WTC11 (cell line): ENCODE results near the gene TRNP1. TPM values are rescaled to one million over a fixed set of nuclear protein-coding genes. Genes with fewer than 3 reads are reported as not detected.
A peak's percentile ranks its signal among the peaks of the same experiment; 100 is the strongest.

ENCODE experiments used
- ATAC-seq: fragments of 200-7000 bp; cut with Tn5 transposase; 2 replicates; pipeline ENCODE4 v1.10.0; 2021; ENCODE audit warnings: mild to moderate bottlenecking, moderate library complexity
- CTCF ChIA-PET: fragments of 300-600 bp; sonication (Branson Sonifier 250); formaldehyde crosslinking; loops from one replicate; lab custom pipeline; 2021; ENCODE audit warnings: antibody characterized with exemption; lab: Charles Lee
- POLR2A ChIA-PET: fragments of 350-600 bp; sonication (Branson Sonifier 250); formaldehyde crosslinking; loops from one replicate; lab custom pipeline; 2021; ENCODE audit warnings: antibody characterized with exemption; lab: Charles Lee
- DNase-seq: peaks from one replicate; pipeline ENCODE4 v3.0.0; 2021; ENCODE audit warnings: low spot score
- H3K27ac Mint-ChIP-seq: 2 replicates; pipeline ENCODE4 v1.8.0; 2021; ENCODE audit warnings: mixed read lengths
- H3K27me3 Mint-ChIP-seq: 2 replicates; pipeline ENCODE4 v1.8.0; 2021; ENCODE audit warnings: low read depth, mild to moderate bottlenecking, moderate library complexity, mixed read lengths
- H3K36me3 Mint-ChIP-seq: 2 replicates; pipeline ENCODE4 v1.8.0; 2021; ENCODE audit warnings: mixed read lengths
- H3K4me1 Mint-ChIP-seq: 2 replicates; pipeline ENCODE4 v1.8.0; 2022; ENCODE audit warnings: mixed read lengths
- H3K4me3 Mint-ChIP-seq: 2 replicates; pipeline ENCODE4 v1.8.0; 2021; ENCODE audit warnings: mild to moderate bottlenecking, moderate library complexity, mixed read lengths
- H3K9me3 Mint-ChIP-seq: 2 replicates; pipeline ENCODE4 v1.8.0; 2021; ENCODE audit warnings: mixed read lengths
- EMX1 ChIP-seq: fragments of 250-450 bp; sonication (Bioruptor Pico); IDR thresholded peaks from 2 replicates; pipeline ENCODE4 v1.8.0; 2021; ENCODE audit warnings: mild to moderate bottlenecking
- FOXP1 ChIP-seq: sonication (generic); formaldehyde crosslinking; IDR thresholded peaks from 2 replicates; pipeline ENCODE4 v1.8.0; 2022; ENCODE audit warnings: missing genetic modification reagents, mild to moderate bottlenecking, moderate library complexity, borderline replicate concordance
- RORB ChIP-seq: fragments of 250-450 bp; sonication (Bioruptor Pico); IDR thresholded peaks from 2 replicates; pipeline ENCODE4 v1.9.0; 2021; ENCODE audit warnings: mild to moderate bottlenecking
- ZBTB21 ChIP-seq: sonication (generic); formaldehyde crosslinking; IDR thresholded peaks from 2 replicates; pipeline ENCODE4 v1.8.1; 2023; ENCODE audit warnings: mild to moderate bottlenecking, missing genetic modification reagents, borderline replicate concordance
- ZNF121 ChIP-seq: sonication (generic); formaldehyde crosslinking; IDR thresholded peaks from 2 replicates; pipeline ENCODE4 v1.8.0; 2023; ENCODE audit warnings: missing genetic modification reagents
- ZNF219 ChIP-seq: sonication (generic); formaldehyde crosslinking; IDR thresholded peaks from 2 replicates; pipeline ENCODE4 v1.8.0; 2023; ENCODE audit warnings: missing genetic modification reagents, mild to moderate bottlenecking, borderline replicate concordance
- ZNF671 ChIP-seq: fragments of 250-450 bp; sonication (Bioruptor Pico); IDR thresholded peaks from 2 replicates; pipeline ENCODE4 v1.8.0; 2021; ENCODE audit warnings: mild to moderate bottlenecking
- total RNA-seq: library from RNA; stranded (reverse); gene quantifications from 3 replicates; pipeline ENCODE4 v1.2.3, GENCODE V29; 2021
- TF ChIP-seq, protein P1 (sequence below): sonication (generic); formaldehyde crosslinking; IDR thresholded peaks from 2 replicates; pipeline ENCODE4 v1.8.1; 2023; ENCODE audit warnings: mild to moderate bottlenecking, missing genetic modification reagents, borderline replicate concordance
- TF ChIP-seq, protein P2 (sequence below): sonication (generic); formaldehyde crosslinking; IDR thresholded peaks from 2 replicates; pipeline ENCODE4 v1.8.1; 2022; ENCODE audit warnings: missing genetic modification reagents, borderline replicate concordance
- TF ChIP-seq, protein P3 (sequence below): sonication (generic); formaldehyde crosslinking; IDR thresholded peaks from 2 replicates; pipeline ENCODE4 v1.8.1; 2023; ENCODE audit warnings: mild to moderate bottlenecking, missing genetic modification reagents, moderate library complexity
- TF ChIP-seq, protein P4 (sequence below): sonication (generic); formaldehyde crosslinking; conservative IDR thresholded peaks from 2 replicates; pipeline ENCODE4 v1.8.1; 2023; ENCODE audit warnings: mild to moderate bottlenecking, low read depth, missing genetic modification reagents, moderate library complexity
- TF ChIP-seq, protein P5 (sequence below): sonication (generic); formaldehyde crosslinking; IDR thresholded peaks from 2 replicates; pipeline ENCODE4 v1.8.1; 2022; ENCODE audit warnings: low read depth, mild to moderate bottlenecking, moderate library complexity, missing genetic modification reagents, borderline replicate concordance
- TF ChIP-seq, protein P6 (sequence below): sonication (generic); formaldehyde crosslinking; IDR thresholded peaks from 2 replicates; pipeline ENCODE4 v1.8.0; 2023; ENCODE audit warnings: missing genetic modification reagents
- TF ChIP-seq, protein P7 (sequence below): fragments of 250-450 bp; sonication (Bioruptor Pico); conservative IDR thresholded peaks from 2 replicates; pipeline ENCODE4 v1.9.0; 2021; ENCODE audit warnings: mild to moderate bottlenecking
- TF ChIP-seq, protein P8 (sequence below): fragments of 250-450 bp; sonication (Bioruptor Pico); IDR thresholded peaks from 2 replicates; pipeline ENCODE4 v1.9.0; 2021; ENCODE audit warnings: mild to moderate bottlenecking

TRNP1 gene
- total RNA-seq, 1 experiment from 2014 or later = 37.6 TPM

DNA sequence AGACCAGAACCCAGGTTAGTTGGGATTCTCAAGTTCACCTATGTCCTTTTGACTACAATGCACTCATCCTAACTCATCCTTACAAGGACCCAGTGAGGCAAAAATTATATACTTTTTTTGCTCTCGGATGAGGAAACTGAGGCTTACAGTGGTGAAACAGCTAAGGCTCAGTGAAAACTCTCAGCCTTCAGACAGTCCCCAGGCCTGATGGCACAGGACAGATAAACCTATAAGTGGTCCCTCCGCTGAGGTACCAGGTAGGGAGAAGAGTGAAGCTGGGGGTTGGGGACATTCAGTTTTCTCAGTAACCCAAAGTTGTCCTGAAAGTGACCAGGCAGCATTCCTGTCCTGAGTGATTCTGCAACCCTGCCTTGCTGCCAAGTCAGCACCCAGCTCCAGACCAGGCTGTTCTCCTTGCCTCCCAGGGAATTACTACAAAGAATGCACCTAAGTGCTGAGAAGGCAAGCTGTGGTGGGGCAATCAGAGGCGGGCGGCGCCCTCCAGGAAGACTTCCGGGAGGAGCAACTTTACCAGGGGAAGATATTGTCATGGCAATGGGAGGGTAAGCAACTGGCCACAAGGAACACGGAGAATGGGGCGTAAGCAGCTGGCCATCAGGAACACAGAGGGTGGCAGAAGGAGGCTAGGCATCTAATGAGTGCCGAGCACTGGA, 14.6 kb downstream of the TRNP1 start (continued):
- TF ChIP-seq, protein P1, sequence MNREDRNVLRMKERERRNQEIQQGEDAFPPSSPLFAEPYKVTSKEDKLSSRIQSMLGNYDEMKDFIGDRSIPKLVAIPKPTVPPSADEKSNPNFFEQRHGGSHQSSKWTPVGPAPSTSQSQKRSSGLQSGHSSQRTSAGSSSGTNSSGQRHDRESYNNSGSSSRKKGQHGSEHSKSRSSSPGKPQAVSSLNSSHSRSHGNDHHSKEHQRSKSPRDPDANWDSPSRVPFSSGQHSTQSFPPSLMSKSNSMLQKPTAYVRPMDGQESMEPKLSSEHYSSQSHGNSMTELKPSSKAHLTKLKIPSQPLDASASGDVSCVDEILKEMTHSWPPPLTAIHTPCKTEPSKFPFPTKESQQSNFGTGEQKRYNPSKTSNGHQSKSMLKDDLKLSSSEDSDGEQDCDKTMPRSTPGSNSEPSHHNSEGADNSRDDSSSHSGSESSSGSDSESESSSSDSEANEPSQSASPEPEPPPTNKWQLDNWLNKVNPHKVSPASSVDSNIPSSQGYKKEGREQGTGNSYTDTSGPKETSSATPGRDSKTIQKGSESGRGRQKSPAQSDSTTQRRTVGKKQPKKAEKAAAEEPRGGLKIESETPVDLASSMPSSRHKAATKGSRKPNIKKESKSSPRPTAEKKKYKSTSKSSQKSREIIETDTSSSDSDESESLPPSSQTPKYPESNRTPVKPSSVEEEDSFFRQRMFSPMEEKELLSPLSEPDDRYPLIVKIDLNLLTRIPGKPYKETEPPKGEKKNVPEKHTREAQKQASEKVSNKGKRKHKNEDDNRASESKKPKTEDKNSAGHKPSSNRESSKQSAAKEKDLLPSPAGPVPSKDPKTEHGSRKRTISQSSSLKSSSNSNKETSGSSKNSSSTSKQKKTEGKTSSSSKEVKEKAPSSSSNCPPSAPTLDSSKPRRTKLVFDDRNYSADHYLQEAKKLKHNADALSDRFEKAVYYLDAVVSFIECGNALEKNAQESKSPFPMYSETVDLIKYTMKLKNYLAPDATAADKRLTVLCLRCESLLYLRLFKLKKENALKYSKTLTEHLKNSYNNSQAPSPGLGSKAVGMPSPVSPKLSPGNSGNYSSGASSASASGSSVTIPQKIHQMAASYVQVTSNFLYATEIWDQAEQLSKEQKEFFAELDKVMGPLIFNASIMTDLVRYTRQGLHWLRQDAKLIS (CRISPR knock-in tag) = no peak
- TF ChIP-seq, protein P2, sequence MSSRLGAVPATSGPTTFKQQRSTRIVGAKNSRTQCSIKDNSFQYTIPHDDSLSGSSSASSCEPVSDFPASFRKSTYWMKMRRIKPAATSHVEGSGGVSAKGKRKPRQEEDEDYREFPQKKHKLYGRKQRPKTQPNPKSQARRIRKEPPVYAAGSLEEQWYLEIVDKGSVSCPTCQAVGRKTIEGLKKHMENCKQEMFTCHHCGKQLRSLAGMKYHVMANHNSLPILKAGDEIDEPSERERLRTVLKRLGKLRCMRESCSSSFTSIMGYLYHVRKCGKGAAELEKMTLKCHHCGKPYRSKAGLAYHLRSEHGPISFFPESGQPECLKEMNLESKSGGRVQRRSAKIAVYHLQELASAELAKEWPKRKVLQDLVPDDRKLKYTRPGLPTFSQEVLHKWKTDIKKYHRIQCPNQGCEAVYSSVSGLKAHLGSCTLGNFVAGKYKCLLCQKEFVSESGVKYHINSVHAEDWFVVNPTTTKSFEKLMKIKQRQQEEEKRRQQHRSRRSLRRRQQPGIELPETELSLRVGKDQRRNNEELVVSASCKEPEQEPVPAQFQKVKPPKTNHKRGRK = no peak
- TF ChIP-seq ZNF671 (no peak), ZBTB21 (no peak), RORB (CRISPR knock-in tag) (no peak)
- TF ChIP-seq, protein P3, sequence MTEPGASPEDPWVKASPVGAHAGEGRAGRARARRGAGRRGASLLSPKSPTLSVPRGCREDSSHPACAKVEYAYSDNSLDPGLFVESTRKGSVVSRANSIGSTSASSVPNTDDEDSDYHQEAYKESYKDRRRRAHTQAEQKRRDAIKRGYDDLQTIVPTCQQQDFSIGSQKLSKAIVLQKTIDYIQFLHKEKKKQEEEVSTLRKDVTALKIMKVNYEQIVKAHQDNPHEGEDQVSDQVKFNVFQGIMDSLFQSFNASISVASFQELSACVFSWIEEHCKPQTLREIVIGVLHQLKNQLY = no peak
- TF ChIP-seq, protein P4, sequence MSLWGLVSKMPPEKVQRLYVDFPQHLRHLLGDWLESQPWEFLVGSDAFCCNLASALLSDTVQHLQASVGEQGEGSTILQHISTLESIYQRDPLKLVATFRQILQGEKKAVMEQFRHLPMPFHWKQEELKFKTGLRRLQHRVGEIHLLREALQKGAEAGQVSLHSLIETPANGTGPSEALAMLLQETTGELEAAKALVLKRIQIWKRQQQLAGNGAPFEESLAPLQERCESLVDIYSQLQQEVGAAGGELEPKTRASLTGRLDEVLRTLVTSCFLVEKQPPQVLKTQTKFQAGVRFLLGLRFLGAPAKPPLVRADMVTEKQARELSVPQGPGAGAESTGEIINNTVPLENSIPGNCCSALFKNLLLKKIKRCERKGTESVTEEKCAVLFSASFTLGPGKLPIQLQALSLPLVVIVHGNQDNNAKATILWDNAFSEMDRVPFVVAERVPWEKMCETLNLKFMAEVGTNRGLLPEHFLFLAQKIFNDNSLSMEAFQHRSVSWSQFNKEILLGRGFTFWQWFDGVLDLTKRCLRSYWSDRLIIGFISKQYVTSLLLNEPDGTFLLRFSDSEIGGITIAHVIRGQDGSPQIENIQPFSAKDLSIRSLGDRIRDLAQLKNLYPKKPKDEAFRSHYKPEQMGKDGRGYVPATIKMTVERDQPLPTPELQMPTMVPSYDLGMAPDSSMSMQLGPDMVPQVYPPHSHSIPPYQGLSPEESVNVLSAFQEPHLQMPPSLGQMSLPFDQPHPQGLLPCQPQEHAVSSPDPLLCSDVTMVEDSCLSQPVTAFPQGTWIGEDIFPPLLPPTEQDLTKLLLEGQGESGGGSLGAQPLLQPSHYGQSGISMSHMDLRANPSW = no peak
- TF ChIP-seq, protein P5, sequence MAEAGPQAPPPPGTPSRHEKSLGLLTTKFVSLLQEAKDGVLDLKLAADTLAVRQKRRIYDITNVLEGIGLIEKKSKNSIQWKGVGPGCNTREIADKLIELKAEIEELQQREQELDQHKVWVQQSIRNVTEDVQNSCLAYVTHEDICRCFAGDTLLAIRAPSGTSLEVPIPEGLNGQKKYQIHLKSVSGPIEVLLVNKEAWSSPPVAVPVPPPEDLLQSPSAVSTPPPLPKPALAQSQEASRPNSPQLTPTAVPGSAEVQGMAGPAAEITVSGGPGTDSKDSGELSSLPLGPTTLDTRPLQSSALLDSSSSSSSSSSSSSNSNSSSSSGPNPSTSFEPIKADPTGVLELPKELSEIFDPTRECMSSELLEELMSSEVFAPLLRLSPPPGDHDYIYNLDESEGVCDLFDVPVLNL (CRISPR knock-in tag) = no peak

DNA sequence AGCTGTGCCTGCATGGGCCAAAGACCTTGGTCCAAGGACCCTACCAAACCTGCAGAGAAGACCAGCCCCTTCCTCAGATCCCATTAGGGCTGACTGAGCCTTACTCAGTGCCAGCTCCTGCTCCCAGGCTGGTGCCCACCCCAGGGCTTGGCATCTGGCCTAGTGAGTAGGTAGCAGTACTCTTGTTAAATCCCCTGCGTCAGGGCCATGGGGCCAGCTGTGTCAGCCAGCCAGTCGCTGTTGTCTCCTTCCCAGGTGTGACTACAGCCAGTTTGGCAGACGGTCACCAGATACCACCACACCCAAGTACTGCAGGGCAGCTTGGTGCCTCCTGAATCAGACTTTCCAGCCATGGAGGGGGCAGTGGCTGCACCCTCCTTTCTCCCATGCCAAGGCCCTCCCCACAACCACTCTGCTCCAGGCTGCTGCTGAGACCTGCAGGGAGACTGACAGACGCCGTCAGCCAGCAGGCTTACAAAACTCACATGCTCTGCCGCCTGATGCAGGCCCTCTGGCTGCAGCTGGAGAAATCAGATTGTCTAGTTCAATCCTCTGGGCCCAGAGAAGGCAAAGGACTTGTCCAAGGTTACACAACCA, 16.2 kb downstream of the TRNP1 start:
- Mint-ChIP-seq H3K9me3 (no peaks in the 10 kb centered on the region), H3K27me3 (no peaks in the 10 kb centered on the region), H3K27ac (peak overlapping the region; percentile 91), H3K36me3 (peaks cover 36% of the 10 kb centered on the region), H3K4me3 (peak overlapping the region; percentile 88), H3K4me1 (peaks cover 66% of the 10 kb centered on the region)
- ChIA-PET POLR2A (interaction anchor here (1.6 to 5.5 kb wide), 4 partner anchors 11 to 22 kb away, joined by 3 to 83 read pairs (median 24); partner anchors contain the start of gene TRNP1), CTCF (interaction anchor here (1.4 to 8.2 kb wide), 7 partner anchors 10 to 93 kb away, joined by 5 to 126 read pairs (median 10); partner anchors contain the start of genes KDF1 and TRNP1)
- no peak for ATAC-seq
- TF ChIP-seq, protein P6, sequence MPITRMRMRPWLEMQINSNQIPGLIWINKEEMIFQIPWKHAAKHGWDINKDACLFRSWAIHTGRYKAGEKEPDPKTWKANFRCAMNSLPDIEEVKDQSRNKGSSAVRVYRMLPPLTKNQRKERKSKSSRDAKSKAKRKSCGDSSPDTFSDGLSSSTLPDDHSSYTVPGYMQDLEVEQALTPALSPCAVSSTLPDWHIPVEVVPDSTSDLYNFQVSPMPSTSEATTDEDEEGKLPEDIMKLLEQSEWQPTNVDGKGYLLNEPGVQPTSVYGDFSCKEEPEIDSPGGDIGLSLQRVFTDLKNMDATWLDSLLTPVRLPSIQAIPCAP (CRISPR knock-in tag) = 0 out of 2 replicates have a peak, but pooled peaks have one; percentile 9
- TF ChIP-seq, protein P7, sequence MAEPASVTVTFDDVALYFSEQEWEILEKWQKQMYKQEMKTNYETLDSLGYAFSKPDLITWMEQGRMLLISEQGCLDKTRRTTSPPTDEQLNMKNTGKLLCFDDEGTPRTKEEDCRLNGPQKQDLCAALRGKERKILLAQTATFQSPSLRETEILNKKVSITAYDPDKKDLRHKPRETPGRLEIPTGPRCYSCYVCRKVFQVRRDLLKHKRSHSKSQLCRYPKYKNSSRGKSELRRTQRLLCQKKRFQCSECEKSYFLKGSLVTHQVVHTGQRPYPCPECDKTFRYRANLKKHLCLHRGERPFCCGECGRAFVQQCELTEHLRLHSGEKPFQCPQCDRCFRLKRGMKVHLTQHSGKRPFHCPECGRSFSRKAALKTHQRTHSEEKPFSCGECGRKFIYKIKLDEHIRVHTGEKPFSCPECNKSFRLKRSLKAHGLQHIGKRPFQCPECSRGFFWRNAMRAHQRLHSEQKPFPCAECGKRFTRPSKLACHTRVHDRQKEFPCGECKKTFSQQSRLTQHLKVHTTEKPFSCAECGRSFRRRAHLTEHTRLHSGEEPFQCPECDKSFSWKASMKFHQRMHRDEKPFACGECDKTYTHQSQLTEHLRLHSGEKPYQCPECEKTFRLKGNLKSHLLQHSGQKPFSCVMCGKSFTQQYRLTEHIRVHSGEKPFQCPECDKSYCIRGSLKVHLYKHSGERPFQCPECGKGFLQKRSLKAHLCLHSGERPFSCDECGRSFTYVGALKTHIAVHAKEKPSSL (CRISPR knock-in tag) = no peak
- TF ChIP-seq EMX1 (CRISPR knock-in tag) (no peak), FOXP1 (CRISPR knock-in tag) (0 out of 2 replicates have a peak, but pooled peaks have one; percentile 32), ZNF219 (CRISPR knock-in tag) (no peak), ZNF121 (peak; percentile 56; the same call in 1 of the 2 replicates)
- TF ChIP-seq, protein P8, sequence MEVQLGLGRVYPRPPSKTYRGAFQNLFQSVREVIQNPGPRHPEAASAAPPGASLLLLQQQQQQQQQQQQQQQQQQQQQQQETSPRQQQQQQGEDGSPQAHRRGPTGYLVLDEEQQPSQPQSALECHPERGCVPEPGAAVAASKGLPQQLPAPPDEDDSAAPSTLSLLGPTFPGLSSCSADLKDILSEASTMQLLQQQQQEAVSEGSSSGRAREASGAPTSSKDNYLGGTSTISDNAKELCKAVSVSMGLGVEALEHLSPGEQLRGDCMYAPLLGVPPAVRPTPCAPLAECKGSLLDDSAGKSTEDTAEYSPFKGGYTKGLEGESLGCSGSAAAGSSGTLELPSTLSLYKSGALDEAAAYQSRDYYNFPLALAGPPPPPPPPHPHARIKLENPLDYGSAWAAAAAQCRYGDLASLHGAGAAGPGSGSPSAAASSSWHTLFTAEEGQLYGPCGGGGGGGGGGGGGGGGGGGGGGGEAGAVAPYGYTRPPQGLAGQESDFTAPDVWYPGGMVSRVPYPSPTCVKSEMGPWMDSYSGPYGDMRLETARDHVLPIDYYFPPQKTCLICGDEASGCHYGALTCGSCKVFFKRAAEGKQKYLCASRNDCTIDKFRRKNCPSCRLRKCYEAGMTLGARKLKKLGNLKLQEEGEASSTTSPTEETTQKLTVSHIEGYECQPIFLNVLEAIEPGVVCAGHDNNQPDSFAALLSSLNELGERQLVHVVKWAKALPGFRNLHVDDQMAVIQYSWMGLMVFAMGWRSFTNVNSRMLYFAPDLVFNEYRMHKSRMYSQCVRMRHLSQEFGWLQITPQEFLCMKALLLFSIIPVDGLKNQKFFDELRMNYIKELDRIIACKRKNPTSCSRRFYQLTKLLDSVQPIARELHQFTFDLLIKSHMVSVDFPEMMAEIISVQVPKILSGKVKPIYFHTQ (CRISPR knock-in tag) = no peak
- DNase-seq = no peak
